B cell (primary cell): ENCODE measurements around the gene PODN. TPM values are rescaled to one million over a fixed set of nuclear protein-coding genes. Genes with fewer than 3 reads are reported as not detected.

Experiments
- ATAC-seq: fragments of 200-7000 bp; cut with Tn5 transposase; one replicate; pipeline ENCODE4 v1.10.0; 2021; ENCODE audit warnings: low read depth, mild to moderate bottlenecking, moderate number of reproducible peaks, moderate library complexity
- CTCF ChIA-PET: fragments of 350-600 bp; sonication (Branson Sonifier 250); formaldehyde crosslinking; loops from one replicate; lab custom pipeline; 2021; ENCODE audit warnings: antibody characterized with exemption, inconsistent platforms; lab: Charles Lee
- POLR2A ChIA-PET: fragments of 350-600 bp; sonication (Branson Sonifier 250); formaldehyde crosslinking; loops from one replicate; lab custom pipeline; 2021; ENCODE audit warnings: antibody characterized with exemption; lab: Charles Lee
- DNase-seq: peaks from one replicate; pipeline ENCODE4 v3.0.0; 2013
- H2AFZ ChIP-seq: 2 replicates; pipeline ENCODE4 v1.6.1; 2012; ENCODE audit warnings: mild to moderate bottlenecking, low read depth, low read length; ENCODE audit not compliant: insufficient read depth, poor library complexity, severe bottlenecking
- H3K27ac ChIP-seq, 2 donors: 1 replicate in 1 of 2; 2 replicates in 1 of 2; pipeline ENCODE4 v1.5.1; 2012 to 2013; ENCODE audit warnings: low read length in 2 of 2, mild to moderate bottlenecking in 2 of 2, moderate library complexity in 1 of 2
- H3K27me3 ChIP-seq, 4 experiments: fragments of 200-600 bp in 1 of 4; sonication (generic) in 1 of 4; replicated peaks in 1 of 4; 1 replicate in 2 of 4; 2 replicates in 2 of 4; pipeline versions ENCODE4 v1.6.1 to v1.7.0; 2013 to 2016; ENCODE audit warnings: low read length in 3 of 4, mild to moderate bottlenecking in 2 of 4, mixed read lengths in 1 of 4, moderate library complexity in 1 of 4; ENCODE audit not compliant: insufficient read depth in 4 of 4, control insufficient read depth in 3 of 4; ENCODE audit errors: control extremely low read depth in 1 of 4
- H3K36me3 ChIP-seq, 2 experiments: replicated peaks in 1 of 2; 1 replicate in 1 of 2; 2 replicates in 1 of 2; pipeline versions ENCODE4 v1.6.1 to v1.7.1; 2013; ENCODE audit warnings: low read length in 1 of 2; ENCODE audit not compliant: insufficient read depth in 2 of 2, control insufficient read depth in 1 of 2; ENCODE audit errors: control extremely low read depth in 1 of 2, extremely low read depth in 1 of 2
- H3K4me1 ChIP-seq, 2 donors: fragments of 200-600 bp in 1 of 2; sonication (generic) in 1 of 2; 1 replicate in 1 of 2; 2 replicates in 1 of 2; pipeline versions ENCODE4 v1.5.1 to v1.6.1; 2013 to 2017; ENCODE audit warnings: low read length in 2 of 2; ENCODE audit not compliant: control insufficient read depth in 2 of 2, insufficient read depth in 2 of 2
- H3K4me2 ChIP-seq: replicated peaks from 2 replicates; pipeline ENCODE3; 2012; ENCODE audit warnings: mild to moderate bottlenecking, low read depth, low read length; ENCODE audit not compliant: poor library complexity, severe bottlenecking
- H3K4me3 ChIP-seq, 5 experiments: fragments of 200-600 bp in 1 of 5; sonication (generic) in 1 of 5; 1 replicate in 3 of 5; 2 replicates in 2 of 5; pipeline versions ENCODE4 v1.5.1 to v1.7.0; 2011 to 2016; ENCODE audit warnings: low read length in 4 of 5, mild to moderate bottlenecking in 4 of 5, low read depth in 2 of 5, control low read depth in 1 of 5, moderate library complexity in 1 of 5; ENCODE audit not compliant: insufficient read depth in 1 of 5; ENCODE audit errors: control extremely low read depth in 1 of 5, extremely low read depth in 1 of 5
- H3K79me2 ChIP-seq: fragments of 200-600 bp; sonication (generic); one replicate; pipeline ENCODE4 v1.6.0; 2016; ENCODE audit warnings: low read length; ENCODE audit not compliant: control insufficient read depth, insufficient read depth
- H3K9ac ChIP-seq: fragments of 200-600 bp; sonication (generic); 2 replicates; pipeline ENCODE4 v1.6.1; 2017; ENCODE audit warnings: mild to moderate bottlenecking, low read length, moderate library complexity
- H3K9me3 ChIP-seq, 3 donors: one replicate each; pipeline versions ENCODE4 v1.6.1 to v1.7.1; 2013; ENCODE audit warnings: low read length in 2 of 3; ENCODE audit not compliant: control insufficient read depth in 2 of 3, insufficient read depth in 1 of 3; ENCODE audit errors: control extremely low read depth in 1 of 3
- H4K20me1 ChIP-seq: 2 replicates; pipeline ENCODE4 v1.6.0; 2012; ENCODE audit warnings: mild to moderate bottlenecking, low read length; ENCODE audit not compliant: insufficient read depth, control insufficient read depth, poor library complexity, severe bottlenecking
- H3K27ac Mint-ChIP-seq: one replicate; pipeline ENCODE4 v1.8.0; 2021; ENCODE audit warnings: mixed read lengths
- H3K27me3 Mint-ChIP-seq: one replicate; pipeline ENCODE4 v1.8.0; 2021; ENCODE audit warnings: mixed read lengths
- H3K4me1 Mint-ChIP-seq: one replicate; pipeline ENCODE4 v1.8.0; 2021; ENCODE audit warnings: mixed read lengths
- H3K4me3 Mint-ChIP-seq: one replicate; pipeline ENCODE4 v1.8.0; 2021; ENCODE audit warnings: mixed read lengths
- H3K9me3 Mint-ChIP-seq: one replicate; pipeline ENCODE4 v1.8.0; 2022; ENCODE audit warnings: mixed read lengths; ENCODE audit not compliant: insufficient read depth
- CTCF ChIP-seq: fragments of 200-600 bp; IDR thresholded peaks from one replicate; pipeline ENCODE4 v1.8.0; 2022; ENCODE audit warnings: antibody characterized with exemption, mild to moderate bottlenecking
- EZH2 ChIP-seq: IDR thresholded peaks from 2 replicates; pipeline ENCODE4 v1.6.1; 2012; ENCODE audit warnings: borderline replicate concordance, low read depth, mild to moderate bottlenecking, moderate library complexity, low read length; ENCODE audit not compliant: insufficient read depth, poor library complexity, severe bottlenecking
- WGBS: methylation state at CpG from one replicate; pipeline ENCODE4 v1.1.5; 2013; ENCODE audit warnings: missing lambda C conversion rate; ENCODE audit not compliant: insufficient coverage; 5-methylcytosine and 5-hydroxymethylcytosine counted together
- intact Hi-C: fragments of 100-400 bp; cut with micrococcal nuclease; formaldehyde crosslinking; loops from one replicate; pipeline ENCODE4 v1.10.0; 2022
- polyA plus RNA-seq: library from polyadenylated mRNA; depleted of rRNA; stranded (reverse); fragments of >200 nt; gene quantifications from 2 replicates; pipeline ENCODE4 v1.2.3, GENCODE V29; 2012
- total RNA-seq, 2 donors: library from RNA; stranded (reverse); fragments of 120-200 nt in 1 of 2; gene quantifications; 1 replicate in 1 of 2; 2 replicates in 1 of 2; pipeline versions ENCODE4 v1.2.3 to v1.2.4, GENCODE V29; 2013 to 2022

The PODN gene
- total and polyA plus RNA-seq, 2 donors (not counting 1 experiment from before 2014, with no cell fraction given): not detected

GRCh38 chr1:53076165-53076564 is 14.2 kb downstream of the PODN start:
- DNase-seq: no peak
- Histone ChIP-seq H3K4me2 (no peak overlapping the region), H3K27ac (no peak overlapping the region), H3K9me3 (no peaks in the 10 kb centered on the region), H4K20me1 (no peaks in the 10 kb centered on the region), H3K9ac (no peak overlapping the region), H2AFZ (no peak overlapping the region), H3K4me3 (no peak overlapping the region), H3K4me1 (no peaks in the 10 kb centered on the region), H3K36me3 (no peaks in the 10 kb centered on the region), H3K27me3 (no peaks in the 10 kb centered on the region), H3K79me2 (no peaks in the 10 kb centered on the region)
- intact Hi-C loops: no loop called here
- Mint-ChIP-seq H3K9me3 (no peaks in the 10 kb centered on the region), H3K27me3 (no peaks in the 10 kb centered on the region), H3K4me1 (no peaks in the 10 kb centered on the region), H3K27ac (no peak overlapping the region), H3K4me3 (no peak overlapping the region)
- ChIA-PET POLR2A (no interaction called here), CTCF (no interaction called here)
- 93% methylated on average over 9 of the region's 9 CpGs for WGBS
- TF ChIP-seq CTCF (no peak), EZH2 (no peak)
- no peak for ATAC-seq

GRCh38 chr1:53076721-53077598 is 14.9 kb downstream of the PODN start:
- Mint-ChIP-seq H3K9me3 (no peaks in the 10 kb centered on the region), H3K27me3 (no peaks in the 10 kb centered on the region), H3K4me3 (no peak overlapping the region), H3K4me1 (no peaks in the 10 kb centered on the region), H3K27ac (no peak overlapping the region)
- ATAC-seq (no peak), DNase-seq (no peak)
- Histone ChIP-seq H3K36me3 (no peaks in the 10 kb centered on the region), H3K27me3 (no peaks in the 10 kb centered on the region), H3K9ac (no peak overlapping the region), H3K4me2 (no peak overlapping the region), H3K4me3 (no peak overlapping the region), H3K27ac (no peak overlapping the region), H2AFZ (no peak overlapping the region), H3K4me1 (no peaks in the 10 kb centered on the region), H3K9me3 (no peaks in the 10 kb centered on the region), H4K20me1 (no peaks in the 10 kb centered on the region), H3K79me2 (no peaks in the 10 kb centered on the region)
- ChIA-PET CTCF (no interaction called here), POLR2A (no interaction called here)
- WGBS: 88% methylated on average over 19 of the region's 19 CpGs
- intact Hi-C loops: no loop called here
- no peak for TF ChIP-seq CTCF
- TF ChIP-seq EZH2: no peak
